Mesendoderm (in vitro differentiated cells): ENCODE results near the gene SLCO2B1.
A peak's percentile ranks its signal among the peaks of the same experiment; 100 is the strongest.

Source experiments
- DNase-seq: peaks from one replicate; pipeline ENCODE4 v3.0.0; 2013
- H2AK5ac ChIP-seq: 2 replicates; pipeline ENCODE4 v1.6.1; 2013; ENCODE audit warnings: low read length, inconsistent platforms
- H2BK120ac ChIP-seq: 2 replicates; pipeline ENCODE4 v1.6.1; 2013; ENCODE audit warnings: low read depth, mild to moderate bottlenecking, low read length, moderate library complexity, mixed read lengths
- H2BK15ac ChIP-seq: replicated peaks from 2 replicates; pipeline ENCODE4 v1.6.1; 2013; ENCODE audit warnings: low read depth, mild to moderate bottlenecking, moderate library complexity
- H2BK5ac ChIP-seq: 2 replicates; pipeline ENCODE4 v1.6.1; 2013; ENCODE audit warnings: low read length, inconsistent platforms
- H3K18ac ChIP-seq: 2 replicates; pipeline ENCODE4 v1.6.1; 2013; ENCODE audit warnings: mild to moderate bottlenecking, low read length, mixed read lengths
- H3K23ac ChIP-seq: one replicate; pipeline ENCODE4 v1.6.1; 2013; ENCODE audit warnings: low read length
- H3K27ac ChIP-seq: 2 replicates; pipeline ENCODE4 v1.5.1; 2013; ENCODE audit warnings: low read depth, mild to moderate bottlenecking, inconsistent platforms, low read length, moderate library complexity
- H3K27me3 ChIP-seq: 2 replicates; pipeline ENCODE4 v1.6.1; 2013; ENCODE audit warnings: low read length, control low read depth, mild to moderate bottlenecking, inconsistent platforms; ENCODE audit not compliant: insufficient read depth, poor library complexity
- H3K36me3 ChIP-seq: 2 replicates; pipeline ENCODE4 v1.6.1; 2013; ENCODE audit warnings: low read length, inconsistent platforms; ENCODE audit not compliant: control insufficient read depth, insufficient read depth
- H3K4ac ChIP-seq: one replicate; pipeline ENCODE4 v1.6.1; 2013; ENCODE audit warnings: low read depth, mild to moderate bottlenecking, low read length, moderate library complexity
- H3K4me1 ChIP-seq: 2 replicates; pipeline ENCODE4 v1.6.1; 2013; ENCODE audit warnings: low read depth, low read length, inconsistent platforms; ENCODE audit not compliant: control insufficient read depth
- H3K4me2 ChIP-seq: 2 replicates; pipeline ENCODE4 v1.6.1; 2013; ENCODE audit warnings: low read length
- H3K4me3 ChIP-seq: 2 replicates; pipeline ENCODE4 v1.5.1; 2013; ENCODE audit warnings: mild to moderate bottlenecking, low read length
- H3K56ac ChIP-seq: one replicate; pipeline ENCODE4 v1.6.1; 2013; ENCODE audit warnings: low read length
- H3K79me1 ChIP-seq: 2 replicates; pipeline ENCODE4 v1.6.1; 2013; ENCODE audit warnings: low read length, inconsistent platforms
- H3K79me2 ChIP-seq: 2 replicates; pipeline ENCODE4 v1.6.1; 2013; ENCODE audit warnings: mild to moderate bottlenecking, low read length; ENCODE audit not compliant: control insufficient read depth, insufficient read depth
- H3K9ac ChIP-seq: 2 replicates; pipeline ENCODE4 v1.6.1; 2013; ENCODE audit warnings: low read length, inconsistent platforms
- H4K5ac ChIP-seq: one replicate; pipeline ENCODE4 v1.6.1; 2013; ENCODE audit warnings: low read length
- H4K8ac ChIP-seq: one replicate; pipeline ENCODE4 v1.6.1; 2013; ENCODE audit warnings: low read depth, mild to moderate bottlenecking, control low read depth, low read length, moderate library complexity
- WGBS: extraction: QIAGEN DNeasy Blood & Tissue Kit; methylation state at CpG from one replicate; pipeline ENCODE4 v1.1.7; 2013; ENCODE audit warnings: low lambda C conversion rate, missing lambda C conversion rate; ENCODE audit not compliant: insufficient coverage; ENCODE audit errors: extremely low coverage; 5-methylcytosine and 5-hydroxymethylcytosine counted together

SLCO2B1 gene

GRCh38 chr11:75241906-75242644 lies 91.2 kb downstream of the SLCO2B1 start:
- H2AK5ac ChIP-seq = no peak overlapping the region
- peak overlapping the region; percentile 42 for H3K9ac ChIP-seq
- H3K4ac ChIP-seq = no peak overlapping the region
- H3K4me1 ChIP-seq = no peaks in the 10 kb centered on the region
- H3K4me3 ChIP-seq = no peak overlapping the region
- peak overlapping the region; percentile 84 for H3K4me2 ChIP-seq
- peak overlapping the region; percentile 74 for H3K56ac ChIP-seq
- no peak overlapping the region for H2BK15ac ChIP-seq
- no peak overlapping the region for H3K18ac ChIP-seq
- no peaks in the 10 kb centered on the region for H3K79me1 ChIP-seq
- H2BK5ac ChIP-seq = no peak overlapping the region
- no peak overlapping the region for H3K23ac ChIP-seq
- H2BK120ac ChIP-seq = no peak overlapping the region
- no peak overlapping the region for H3K27ac ChIP-seq
- H4K8ac ChIP-seq = no peak overlapping the region
- peaks cover 25% of the 10 kb centered on the region for H3K27me3 ChIP-seq
- no peaks in the 10 kb centered on the region for H3K36me3 ChIP-seq
- no peaks in the 10 kb centered on the region for H3K79me2 ChIP-seq
- no CpG with 5 or more reads among the region's 72 CpGs for WGBS
- DNase-seq = no peak
- no peak overlapping the region for H4K5ac ChIP-seq

GRCh38 chr11:75242722-75243600 lies 92.1 kb downstream of the SLCO2B1 start:
- Histone ChIP-seq H3K79me1 (no peaks in the 10 kb centered on the region), H2AK5ac (no peak overlapping the region), H2BK15ac (no peak overlapping the region), H2BK5ac (no peak overlapping the region), H3K56ac (no peak overlapping the region), H2BK120ac (no peak overlapping the region), H3K4me3 (no peak overlapping the region), H3K79me2 (no peaks in the 10 kb centered on the region), H3K4me2 (no peak overlapping the region), H3K27ac (no peak overlapping the region), H4K8ac (no peak overlapping the region), H3K18ac (no peak overlapping the region), H3K4me1 (no peaks in the 10 kb centered on the region), H3K9ac (no peak overlapping the region), H3K23ac (no peak overlapping the region), H3K4ac (no peak overlapping the region), H3K36me3 (no peaks in the 10 kb centered on the region), H3K27me3 (peaks cover 25% of the 10 kb centered on the region), H4K5ac (no peak overlapping the region)
- no peak for DNase-seq
- no CpG with 5 or more reads among the region's 16 CpGs for WGBS

GRCh38 chr11:75244052-75244814 lies 93.3 kb downstream of the SLCO2B1 start:
- Histone ChIP-seq H3K23ac (no peak overlapping the region), H2BK5ac (no peak overlapping the region), H4K8ac (no peak overlapping the region), H2BK15ac (no peak overlapping the region), H3K9ac (no peak overlapping the region), H3K79me1 (no peaks in the 10 kb centered on the region), H3K27ac (no peak overlapping the region), H3K4me3 (no peak overlapping the region), H3K4me2 (no peak overlapping the region), H4K5ac (no peak overlapping the region), H3K18ac (no peak overlapping the region), H3K56ac (no peak overlapping the region), H2BK120ac (no peak overlapping the region), H3K27me3 (peaks cover 25% of the 10 kb centered on the region), H2AK5ac (no peak overlapping the region), H3K4me1 (no peaks in the 10 kb centered on the region), H3K79me2 (no peaks in the 10 kb centered on the region), H3K36me3 (no peaks in the 10 kb centered on the region), H3K4ac (no peak overlapping the region)
- no peak for DNase-seq
- no CpG with 5 or more reads among the region's 10 CpGs for WGBS

- Histone ChIP-seq H2BK15ac (no peak overlapping the region), H2BK5ac (no peak overlapping the region), H3K23ac (no peak overlapping the region), H3K27ac (no peak overlapping the region), H2AK5ac (no peak overlapping the region), H3K4me1 (no peaks in the 10 kb centered on the region), H3K4ac (no peak overlapping the region), H3K79me1 (no peaks in the 10 kb centered on the region), H4K8ac (no peak overlapping the region), H3K79me2 (no peaks in the 10 kb centered on the region), H3K56ac (no peak overlapping the region), H2BK120ac (no peak overlapping the region), H4K5ac (no peak overlapping the region), H3K9ac (no peak overlapping the region), H3K27me3 (peaks cover 19% of the 10 kb centered on the region), H3K4me3 (no peak overlapping the region), H3K4me2 (no peak overlapping the region), H3K36me3 (no peaks in the 10 kb centered on the region), H3K18ac (no peak overlapping the region)
- DNase-seq = peak; percentile 83
- WGBS = no CpG with 5 or more reads among the region's 5 CpGs
Observed at GRCh38 chr11:75245356-75246005, 94.6 kb downstream of the SLCO2B1 start.

GRCh38 chr11:75246006-75246670 lies 95.2 kb downstream of the SLCO2B1 start:
- no peak overlapping the region for H3K18ac ChIP-seq
- no peak overlapping the region for H3K23ac ChIP-seq
- H3K4me1 ChIP-seq = no peaks in the 10 kb centered on the region
- H3K4ac ChIP-seq = no peak overlapping the region
- H4K5ac ChIP-seq = no peak overlapping the region
- H3K36me3 ChIP-seq = no peaks in the 10 kb centered on the region
- peaks cover 19% of the 10 kb centered on the region for H3K27me3 ChIP-seq
- no peak overlapping the region for H3K27ac ChIP-seq
- no peak for DNase-seq
- no peaks in the 10 kb centered on the region for H3K79me2 ChIP-seq
- no peak overlapping the region for H2BK120ac ChIP-seq
- no peak overlapping the region for H4K8ac ChIP-seq
- no peaks in the 10 kb centered on the region for H3K79me1 ChIP-seq
- H3K4me3 ChIP-seq = no peak overlapping the region
- H3K56ac ChIP-seq = no peak overlapping the region
- no peak overlapping the region for H2BK5ac ChIP-seq
- H3K9ac ChIP-seq = no peak overlapping the region
- WGBS = no CpG with 5 or more reads among the region's 7 CpGs
- no peak overlapping the region for H2BK15ac ChIP-seq
- H2AK5ac ChIP-seq = no peak overlapping the region
- H3K4me2 ChIP-seq = no peak overlapping the region
